ENCODE measurements around the gene TKT. TPM values are rescaled to one million over a fixed set of nuclear protein-coding genes. Genes with fewer than 3 reads are reported as not detected.
A peak's percentile ranks its signal among the peaks of the same experiment; 100 is the strongest.

Gene TKT
- total and polyA plus RNA-seq, 2 of the 13 experiments (the other 11 are each of a cell fraction or from before 2014, with no cell fraction given), result 150 to 238 TPM

GRCh38 chr3:53221827-53222182 is 34.0 kb downstream of the TKT start:
- H3K79me2 ChIP-seq (ENCODE audit: insufficient read depth, low read length), result no peaks in the 10 kb centered on the region
- 0 out of 2 replicates have a peak, but pooled peaks cover 3% of the 10 kb centered on the region for H4K20me1 ChIP-seq (ENCODE audit: insufficient read depth, low read length)
- no TSS peak for BruUV-seq (replicated peaks)
- peak overlapping the region; percentile 65 for H3K4me2 ChIP-seq (ENCODE audit: low read depth, low read length)
- peaks cover 14 to 29% of the 10 kb centered on the region in 2 experiments for H3K36me3 ChIP-seq (replicated peaks in 1 of 2; ENCODE audit: control insufficient read depth in 1 of 2, insufficient read depth in 2 of 2, low read length in 2 of 2)
- peaks cover 50% of the 10 kb centered on the region for H3K4me1 ChIP-seq (ENCODE audit: insufficient read depth, low read length)
- CTCF ChIA-PET (ENCODE audit: low intra/inter-chr PET ratio, low total read pairs), result no interaction called here
- FAIRE-seq (no peak), ATAC-seq (no peak), DNase-seq (ENCODE audit: low spot score) (no peak)
- TF ChIP-seq KAT7 (CRISPR knock-in tag; IDR thresholded peaks at IDR 0.05; ENCODE audit: borderline replicate concordance), result no peak
- no peak for TF ChIP-seq ZNF180 (CRISPR knock-in tag; IDR thresholded peaks at IDR 0.05; ENCODE audit: borderline replicate concordance, low read depth)
- 0 out of 2 replicates have a peak, but pooled peaks have one; percentile 16 for TF ChIP-seq REPIN1 (CRISPR knock-in tag; IDR thresholded peaks at IDR 0.05; ENCODE audit: borderline replicate concordance, low read depth)
- 0 out of 2 replicates have a peak, but pooled peaks have one; percentile 19 for TF ChIP-seq SIX4 (CRISPR knock-in tag; IDR thresholded peaks at IDR 0.05)
- no peak for TF ChIP-seq ZFY (CRISPR knock-in tag; IDR thresholded peaks at IDR 0.05)
- TF ChIP-seq RFXAP (CRISPR knock-in tag; IDR thresholded peaks at IDR 0.05; ENCODE audit: borderline replicate concordance), result 0 out of 2 replicates have a peak, but pooled peaks have one; percentile 20
- TF ChIP-seq ZNF558 (CRISPR knock-in tag; IDR thresholded peaks at IDR 0.05; ENCODE audit: borderline replicate concordance), result no peak
- no peak for TF ChIP-seq ZBTB4 (CRISPR knock-in tag; IDR thresholded peaks at IDR 0.05; ENCODE audit: borderline replicate concordance)
- peak; percentile 17; the same call in 1 of the 2 replicates for TF ChIP-seq SPEN (CRISPR knock-in tag; IDR thresholded peaks at IDR 0.05; ENCODE audit: low read depth)
- TF ChIP-seq SOX6 (IDR thresholded peaks at IDR 0.05), result no peak
- 0 out of 2 replicates have a peak, but pooled peaks have one; percentile 8 for TF ChIP-seq SOX6 (CRISPR knock-in tag; IDR thresholded peaks at IDR 0.05)
- TF ChIP-seq REXO4 (CRISPR knock-in tag; IDR thresholded peaks at IDR 0.05; ENCODE audit: borderline replicate concordance), result no peak
- no peak for TF ChIP-seq EP300 (IDR thresholded peaks at IDR 0.05; ENCODE audit: low read depth in 2 of 2, low read length in 2 of 2)
- TF ChIP-seq EP300 (CRISPR knock-in tag; IDR thresholded peaks at IDR 0.05; ENCODE audit: borderline replicate concordance), result peak; percentile 20; the same call in 1 of the 2 replicates
- TF ChIP-seq ZNF264 (CRISPR knock-in tag; IDR thresholded peaks at IDR 0.05), result peak; percentile 99
- TF ChIP-seq ZNF768 (CRISPR knock-in tag; IDR thresholded peaks at IDR 0.05), result peak; percentile 41
- peak overlapping the region in 1 of 3 experiments; percentile 18; a peak in 1 of 6 replicates for H3K4me3 ChIP-seq (replicated peaks in 1 of 3; ENCODE audit: insufficient read depth in 1 of 3, low read depth in 2 of 3, low read length in 3 of 3)
- in situ Hi-C loops (cut with HindIII; ENCODE audit: extremely low pct_ligation_motif_present, low pct_unique_long_range_greater_than_20kb), result no loop called here
- POLR2A ChIA-PET, result interaction anchor here (1.3 to 1.5 kb wide), 2 partner anchors 48 to 62 kb away, joined by 3 read pairs; no protein-coding TSS in a partner anchor
- peak overlapping the region; percentile 54 for H3K9ac ChIP-seq (ENCODE audit: insufficient read depth, low read depth, low read length)
- peak overlapping the region; percentile 75 for H3K27ac ChIP-seq (ENCODE audit: extremely low read length, insufficient read depth, low read length)
- 25% methylated on average over 3 of the region's 3 CpGs for WGBS (ENCODE audit: low lambda C conversion rate)
- H3K9me3 ChIP-seq (ENCODE audit: low read length), result no peaks in the 10 kb centered on the region
- H2AFZ ChIP-seq (ENCODE audit: low read length), result no peak overlapping the region
- no peaks in the 10 kb centered on the region for H3K27me3 ChIP-seq (ENCODE audit: control insufficient read depth in 1 of 2, insufficient read depth in 2 of 2, low read length in 2 of 2)
- intact Hi-C loops (cut with micrococcal nuclease; ENCODE audit: unreplicated experiment), result loop anchor here (5.0 kb wide), 1 partner anchor 35 kb away; the partner anchor contains the start of gene TKT
